Activated B cell treated with CpG ODN at 0.5 μM for 24 hours (primary cell): ENCODE measurements around the gene SPATS2L. TPM values are rescaled to one million over a fixed set of nuclear protein-coding genes. Genes with fewer than 3 reads are reported as not detected.
A peak's percentile ranks its signal among the peaks of the same experiment; 100 is the strongest.

Experiments
- ATAC-seq: fragments of 200-7000 bp; cut with Tn5 transposase; one replicate; pipeline ENCODE4 v1.10.0; 2021; ENCODE audit warnings: low read depth, mild to moderate bottlenecking, moderate library complexity
- CTCF ChIA-PET: fragments of 350-600 bp; sonication (Branson Sonifier 250); formaldehyde crosslinking; loops from one replicate; lab custom pipeline; 2021; ENCODE audit warnings: antibody characterized with exemption; lab: Charles Lee
- POLR2A ChIA-PET: fragments of 350-600 bp; sonication (Branson Sonifier 250); formaldehyde crosslinking; loops from one replicate; lab custom pipeline; 2021; ENCODE audit warnings: antibody characterized with exemption; lab: Charles Lee
- DNase-seq: peaks from one replicate; pipeline ENCODE4 v3.0.0; 2022
- H3K27ac Mint-ChIP-seq: one replicate; pipeline ENCODE4 v1.8.0; 2020; ENCODE audit warnings: mixed read lengths
- H3K27me3 Mint-ChIP-seq: one replicate; pipeline ENCODE4 v1.8.0; 2021; ENCODE audit warnings: mixed read lengths
- H3K36me3 Mint-ChIP-seq: one replicate; pipeline ENCODE4 v1.8.0; 2021; ENCODE audit warnings: low read depth, mixed read lengths
- H3K4me1 Mint-ChIP-seq: one replicate; pipeline ENCODE4 v1.8.0; 2021; ENCODE audit warnings: mixed read lengths
- H3K4me3 Mint-ChIP-seq: one replicate; pipeline ENCODE4 v1.8.0; 2020; ENCODE audit warnings: mild to moderate bottlenecking, mixed read lengths
- H3K9me3 Mint-ChIP-seq: one replicate; pipeline ENCODE4 v1.8.0; 2020; ENCODE audit warnings: mixed read lengths
- CTCF ChIP-seq: fragments of 200-600 bp; IDR thresholded peaks from one replicate; pipeline ENCODE4 v1.8.0; 2022; ENCODE audit warnings: antibody characterized with exemption, mild to moderate bottlenecking
- intact Hi-C: fragments of 100-400 bp; cut with micrococcal nuclease; formaldehyde crosslinking; loops from one replicate; pipeline ENCODE4 v1.15.1; 2024
- total RNA-seq: library from RNA; stranded (reverse); gene quantifications from 2 replicates; pipeline ENCODE4 v1.2.3, GENCODE V29; 2022

SPATS2L gene
- total RNA-seq, 1 donor from 2014 or later, result 0.64 TPM

- intact Hi-C loops, result loop anchor here (5.0 kb wide), 1 partner anchor 159 kb away; the partner anchor contains the start of gene SPATS2L
These were observed 160.2 kb downstream of the SPATS2L start for GRCh38 chr2:200466425-200467418.

GRCh38 chr2:200467806-200468681 lies 161.6 kb downstream of the SPATS2L start:
- H3K36me3 Mint-ChIP-seq, result no peaks in the 10 kb centered on the region
- no peaks in the 10 kb centered on the region for H3K27me3 Mint-ChIP-seq
- DNase-seq (no peak), ATAC-seq (no peak)
- peaks cover 36% of the 10 kb centered on the region for H3K4me1 Mint-ChIP-seq
- no peaks in the 10 kb centered on the region for H3K9me3 Mint-ChIP-seq
- H3K27ac Mint-ChIP-seq, result no peak overlapping the region
- H3K4me3 Mint-ChIP-seq, result no peak overlapping the region
- CTCF ChIA-PET, result interaction anchor here (1.5 to 1.7 kb wide), 2 partner anchors 13 to 488 kb away, joined by 5 to 6 read pairs; no protein-coding TSS in a partner anchor
- intact Hi-C loops, result loop anchor here (5.0 kb wide), 1 partner anchor 161 kb away; the partner anchor contains the start of gene SPATS2L
- POLR2A ChIA-PET, result no interaction called here
- no peak for TF ChIP-seq CTCF

More at GRCh38 chr2:200466425-200467418, 160.2 kb downstream of the SPATS2L start:
- ChIA-PET CTCF (interaction anchor here (1.7 kb wide), 1 partner anchor 487 kb away, joined by 5 read pairs; no protein-coding TSS in a partner anchor), POLR2A (no interaction called here)
- ATAC-seq (peak; percentile 70), DNase-seq (no peak)
- Mint-ChIP-seq H3K27me3 (no peaks in the 10 kb centered on the region), H3K9me3 (no peaks in the 10 kb centered on the region), H3K4me1 (peaks cover 38% of the 10 kb centered on the region), H3K4me3 (peak overlapping the region; percentile 59), H3K36me3 (no peaks in the 10 kb centered on the region), H3K27ac (peak overlapping the region; percentile 62)
- TF ChIP-seq CTCF, result no peak

GRCh38 chr2:200469708-200470211 lies 163.3 kb downstream of the SPATS2L start:
- CTCF ChIA-PET, result interaction anchor here (2.1 to 3.0 kb wide), 3 partner anchors 8 to 490 kb away, joined by 6 to 16 read pairs (median 13); no protein-coding TSS in a partner anchor
- intact Hi-C loops, result loop anchor here (1.0 to 5.0 kb wide), 3 partner anchors 13 to 162 kb away; partner anchors contain the start of gene SPATS2L
- no peaks in the 10 kb centered on the region for H3K9me3 Mint-ChIP-seq
- no peak overlapping the region for H3K4me3 Mint-ChIP-seq
- H3K27me3 Mint-ChIP-seq, result no peaks in the 10 kb centered on the region
- POLR2A ChIA-PET, result interaction anchor here (1.2 kb wide), 1 partner anchor 13 kb away, joined by 5 read pairs; no protein-coding TSS in a partner anchor
- H3K4me1 Mint-ChIP-seq, result peaks cover 29% of the 10 kb centered on the region
- no peaks in the 10 kb centered on the region for H3K36me3 Mint-ChIP-seq
- no peak overlapping the region for H3K27ac Mint-ChIP-seq
- ATAC-seq (no peak), DNase-seq (no peak)
- no peak for TF ChIP-seq CTCF

- H3K4me3 Mint-ChIP-seq, result no peak overlapping the region
- no peak for ATAC-seq
- intact Hi-C loops, result loop anchor here (1.0 to 5.0 kb wide), 2 partner anchors 14 to 98 kb away; no protein-coding TSS in a partner anchor
- CTCF ChIA-PET, result interaction anchor here (0.5 to 3.0 kb wide), 4 partner anchors 9 to 1196 kb away, joined by 3 to 16 read pairs (median 10); no protein-coding TSS in a partner anchor
- H3K9me3 Mint-ChIP-seq, result no peaks in the 10 kb centered on the region
- DNase-seq, result no peak
- TF ChIP-seq CTCF, result no peak
- H3K4me1 Mint-ChIP-seq, result peaks cover 29% of the 10 kb centered on the region
- POLR2A ChIA-PET, result interaction anchor here (1.2 kb wide), 1 partner anchor 14 kb away, joined by 5 read pairs; no protein-coding TSS in a partner anchor
- H3K27me3 Mint-ChIP-seq, result no peaks in the 10 kb centered on the region
- H3K36me3 Mint-ChIP-seq, result no peaks in the 10 kb centered on the region
- no peak overlapping the region for H3K27ac Mint-ChIP-seq
These were observed 163.7 kb downstream of the SPATS2L start for GRCh38 chr2:200470230-200470629.
